ENCODE data around the gene AGBL1.

GRCh38 chr15:86765281-86765680 is 685.6 kb downstream of the AGBL1 start:
- TF ChIP-seq EZH2 (IDR thresholded peaks at IDR 0.05; ENCODE audit: borderline replicate concordance, low read depth, low read length, severe bottlenecking) = no peak
- TF ChIP-seq CTCF (IDR thresholded peaks at IDR 0.05; ENCODE audit: borderline replicate concordance, extremely low read depth, low read length, poor library complexity, severe bottlenecking) = no peak

All from DND-41 (cell line).